ENCODE measurements around the gene PRIM2. TPM values are rescaled to one million over a fixed set of nuclear protein-coding genes. Genes with fewer than 3 reads are reported as not detected.
"Not testable (repeated sequence)": the region's sequence is repeated elsewhere in the genome, so short reads cannot be mapped to it uniquely, and the experiment has no call there.

PRIM2 gene
- total and polyA plus RNA-seq, 9 donors, result 5.9 to 12.0 (median 9.8) TPM

DNA sequence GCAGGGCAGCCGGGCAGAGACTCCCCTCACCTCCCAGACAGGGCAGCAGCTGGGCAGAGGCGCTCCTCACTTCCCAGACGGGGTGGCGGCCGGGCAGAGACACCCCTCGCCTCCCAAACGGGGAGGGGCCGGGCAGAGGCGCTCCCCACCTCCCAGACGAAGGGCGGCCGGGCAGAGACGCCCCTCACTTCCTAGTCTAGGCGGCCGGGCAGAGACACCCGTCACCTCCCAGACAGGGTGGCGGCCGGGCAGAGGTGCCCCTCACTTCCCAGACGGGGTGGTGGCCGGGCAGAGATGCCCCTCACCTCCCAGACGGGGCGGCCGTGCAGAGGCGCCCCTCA is 6.6 kb upstream of the PRIM2 start:
- Histone ChIP-seq H3K36me3 (no peaks in the 10 kb centered on the region), H3K27me3 (no peaks in the 10 kb centered on the region), H3K27ac (no peak overlapping the region), H3K9me3 (no peaks in the 10 kb centered on the region), H3K4me3 (no peak overlapping the region), H3K4me1 (ENCODE audit: insufficient read depth) (peaks cover 5% of the 10 kb centered on the region)
- TF ChIP-seq EP300 (IDR thresholded peaks at IDR 0.05) (no peak), POLR2A (IDR thresholded peaks at IDR 0.05) (no peak)
- TF ChIP-seq, protein P1, sequence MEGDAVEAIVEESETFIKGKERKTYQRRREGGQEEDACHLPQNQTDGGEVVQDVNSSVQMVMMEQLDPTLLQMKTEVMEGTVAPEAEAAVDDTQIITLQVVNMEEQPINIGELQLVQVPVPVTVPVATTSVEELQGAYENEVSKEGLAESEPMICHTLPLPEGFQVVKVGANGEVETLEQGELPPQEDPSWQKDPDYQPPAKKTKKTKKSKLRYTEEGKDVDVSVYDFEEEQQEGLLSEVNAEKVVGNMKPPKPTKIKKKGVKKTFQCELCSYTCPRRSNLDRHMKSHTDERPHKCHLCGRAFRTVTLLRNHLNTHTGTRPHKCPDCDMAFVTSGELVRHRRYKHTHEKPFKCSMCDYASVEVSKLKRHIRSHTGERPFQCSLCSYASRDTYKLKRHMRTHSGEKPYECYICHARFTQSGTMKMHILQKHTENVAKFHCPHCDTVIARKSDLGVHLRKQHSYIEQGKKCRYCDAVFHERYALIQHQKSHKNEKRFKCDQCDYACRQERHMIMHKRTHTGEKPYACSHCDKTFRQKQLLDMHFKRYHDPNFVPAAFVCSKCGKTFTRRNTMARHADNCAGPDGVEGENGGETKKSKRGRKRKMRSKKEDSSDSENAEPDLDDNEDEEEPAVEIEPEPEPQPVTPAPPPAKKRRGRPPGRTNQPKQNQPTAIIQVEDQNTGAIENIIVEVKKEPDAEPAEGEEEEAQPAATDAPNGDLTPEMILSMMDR (IDR thresholded peaks at IDR 0.05), result no peak
- WGBS, 3 donors, result 92% methylated on average over 16 to 24 of the region's 24 CpGs
- intact Hi-C loops (cut with DNase I), result loop anchor here in 3 of 4 donors (10.0 kb wide), 4 partner anchors 56 to 406 kb away; no protein-coding TSS in a partner anchor
- DNase-seq, result no peak

- not testable (repeated sequence) for H3K4me1 ChIP-seq (ENCODE audit: insufficient read depth); H3K4me3 ChIP-seq; H3K27ac ChIP-seq; H3K36me3 ChIP-seq; DNase-seq; H3K27me3 ChIP-seq; H3K9me3 ChIP-seq
- intact Hi-C loops (cut with DNase I), result loop anchor here in 3 of 4 donors (10.0 kb wide), 4 partner anchors 57 to 407 kb away; no protein-coding TSS in a partner anchor
- WGBS, 3 donors, result 95 to 96% (median 96%) methylated on average over 42 to 44 of the region's 44 CpGs
These were observed 6.0 kb upstream of the PRIM2 start for GRCh38 chr6:57311300-57312003.

- Histone ChIP-seq H3K4me1 (ENCODE audit: insufficient read depth) (peaks cover 1% of the 10 kb centered on the region), H3K27ac (no peak overlapping the region), H3K36me3 (no peaks in the 10 kb centered on the region), H3K4me3 (no peak overlapping the region), H3K27me3 (no peaks in the 10 kb centered on the region), H3K9me3 (no peaks in the 10 kb centered on the region)
- intact Hi-C loops (cut with DNase I), result loop anchor here in 3 of 4 donors (10.0 kb wide), 4 partner anchors 57 to 407 kb away; no protein-coding TSS in a partner anchor
- no peak for DNase-seq
- WGBS, 3 donors, result 85 to 88% (median 86%) methylated on average over 2 to 3 of the region's 3 CpGs
- TF ChIP-seq, protein P1 (IDR thresholded peaks at IDR 0.05), result no peak
- TF ChIP-seq POLR2A (IDR thresholded peaks at IDR 0.05) (no peak), EP300 (IDR thresholded peaks at IDR 0.05) (no peak)
These were observed 5.5 kb upstream of the PRIM2 start for GRCh38 chr6:57312004-57312345.

- intact Hi-C loops (cut with DNase I), result loop anchor here in 3 of 4 donors (10.0 kb wide), 4 partner anchors 58 to 408 kb away; no protein-coding TSS in a partner anchor
- no peak overlapping the region for H3K27ac ChIP-seq
- H3K4me1 ChIP-seq (ENCODE audit: insufficient read depth), result peaks cover 3% of the 10 kb centered on the region
- no peak for TF ChIP-seq POLR2A (IDR thresholded peaks at IDR 0.05)
- TF ChIP-seq EP300 (IDR thresholded peaks at IDR 0.05), result no peak
- TF ChIP-seq, protein P1 (IDR thresholded peaks at IDR 0.05), result no peak
- no peaks in the 10 kb centered on the region for H3K36me3 ChIP-seq
- H3K27me3 ChIP-seq, result no peaks in the 10 kb centered on the region
- no peaks in the 10 kb centered on the region for H3K9me3 ChIP-seq
- no peak overlapping the region for H3K4me3 ChIP-seq
- DNase-seq, result no peak
These were observed 4.4 kb upstream of the PRIM2 start for GRCh38 chr6:57313009-57313408.

- H3K4me3 ChIP-seq, result no peak overlapping the region
These were observed 3.5 kb upstream of the PRIM2 start for GRCh38 chr6:57313711-57314471.

More at GRCh38 chr6:57313711-57314471, 3.5 kb upstream of the PRIM2 start:
- 58 to 69% (median 61%) methylated on average over 12 of the region's 12 CpGs for WGBS, 3 donors
- H3K9me3 ChIP-seq, result no peaks in the 10 kb centered on the region
- no peaks in the 10 kb centered on the region for H3K27me3 ChIP-seq
- peaks cover 4% of the 10 kb centered on the region for H3K4me1 ChIP-seq (ENCODE audit: insufficient read depth)
- no peak for DNase-seq
- no peak overlapping the region for H3K27ac ChIP-seq
- intact Hi-C loops (cut with DNase I), result loop anchor here in 3 of 4 donors (10.0 kb wide), 4 partner anchors 59 to 409 kb away; no protein-coding TSS in a partner anchor
- TF ChIP-seq EP300 (IDR thresholded peaks at IDR 0.05) (no peak), POLR2A (IDR thresholded peaks at IDR 0.05) (no peak)
- TF ChIP-seq, protein P1 (IDR thresholded peaks at IDR 0.05), result no peak
- no peaks in the 10 kb centered on the region for H3K36me3 ChIP-seq
